Measurements from ENCODE around the gene CD48. TPM values are rescaled to one million over a fixed set of nuclear protein-coding genes. Genes with fewer than 3 reads are reported as not detected.

CD48 gene
- not detected in 2 replicates for total RNA-seq

GRCh38 chr1:160711602-160712311 is at the start of gene CD48:
Gene CD48 (minus strand): TSS chr1:160711822. CDS start chr1:160711763, 59 bp downstream.

GRCh38 chr1:160739098-160739511 is 27.5 kb upstream of the CD48 start, which contains the start of gene SLAMF7:
Gene SLAMF7 (plus strand): TSS chr1:160739247. CDS start chr1:160739302, 55 bp downstream.

GRCh38 chr1:160646711-160647328 is 64.8 kb downstream of the CD48 start, which contains the start of gene SLAMF1:
Gene SLAMF1 (minus strand): TSS chr1:160647044. CDS start chr1:160646945, 99 bp downstream.

Other genes starting within 250 kb of the CD48 start
- gene SLAMF6, start 188.6 kb downstream of the CD48 start, total RNA-seq = not detected in 2 replicates
- not detected in 2 replicates for gene CD84, start 132.3 kb downstream of the CD48 start, total RNA-seq
- not detected in 2 replicates for gene SLAMF1, start 64.8 kb downstream of the CD48 start, total RNA-seq
- not detected in 2 replicates for gene SLAMF7, start 27.4 kb upstream of the CD48 start, total RNA-seq
- not detected in 2 replicates for gene LY9, start 84.4 kb upstream of the CD48 start, total RNA-seq
- not detected in 2 replicates for gene CD244, start 151.1 kb upstream of the CD48 start, total RNA-seq
- not detected in 2 replicates for gene ITLN1, start 173.4 kb upstream of the CD48 start, total RNA-seq
- gene ITLN2, start 243.0 kb upstream of the CD48 start, total RNA-seq = not detected in 2 replicates

Measured in hair follicle dermal papilla cell (primary cell).